GM12801 (cell line): ENCODE measurements around the gene UBE2S.

Experiments
- TF ChIP-seq, protein P1 (sequence below): IDR thresholded peaks from one replicate; pipeline ENCODE4 v1.5.1; 2011; ENCODE audit warnings: control low read depth; ENCODE audit not compliant: insufficient read length; ENCODE audit errors: extremely low read depth

UBE2S gene

DNA sequence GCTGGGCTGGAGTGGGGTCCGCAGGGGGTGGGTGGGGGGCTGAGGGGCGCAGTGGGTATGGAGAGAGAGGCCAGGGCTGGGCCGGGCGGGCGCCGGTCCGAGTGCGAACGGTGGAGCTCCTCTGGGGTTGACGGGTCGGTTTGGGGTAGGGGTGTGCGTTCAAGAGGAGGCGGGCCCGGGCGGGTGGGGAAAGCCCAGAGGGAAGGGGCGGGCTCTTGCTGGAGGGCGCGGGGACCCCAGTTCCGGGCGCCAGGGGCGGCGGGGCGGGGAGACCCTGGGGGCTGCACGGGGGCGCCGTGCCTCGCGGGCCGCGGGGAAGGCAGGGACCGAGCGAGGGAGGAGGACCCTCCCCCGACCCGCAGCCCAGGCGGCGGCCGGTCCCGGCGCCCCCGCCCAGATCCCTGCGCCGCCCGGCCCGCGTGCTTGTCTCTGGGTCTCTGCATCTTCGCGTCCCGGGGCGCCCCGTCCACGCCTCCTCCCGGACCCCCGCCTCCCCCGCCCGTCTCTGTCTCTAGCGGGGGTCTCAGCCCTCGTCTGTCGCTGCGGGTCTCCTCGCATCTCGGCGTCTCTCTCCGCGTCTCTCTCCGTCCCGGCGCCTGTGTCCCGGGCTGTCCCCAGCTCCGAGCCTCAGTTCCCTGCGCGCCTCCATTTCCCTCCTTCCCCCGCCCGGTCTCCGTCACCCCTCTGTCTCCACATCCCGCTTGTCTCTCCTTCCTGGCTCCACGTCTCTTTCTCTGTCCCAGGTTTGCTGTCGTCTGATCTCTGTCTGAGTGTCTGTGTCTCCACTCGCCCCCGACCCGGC lies 43.8 kb upstream of the UBE2S start:
- TF ChIP-seq, protein P1, sequence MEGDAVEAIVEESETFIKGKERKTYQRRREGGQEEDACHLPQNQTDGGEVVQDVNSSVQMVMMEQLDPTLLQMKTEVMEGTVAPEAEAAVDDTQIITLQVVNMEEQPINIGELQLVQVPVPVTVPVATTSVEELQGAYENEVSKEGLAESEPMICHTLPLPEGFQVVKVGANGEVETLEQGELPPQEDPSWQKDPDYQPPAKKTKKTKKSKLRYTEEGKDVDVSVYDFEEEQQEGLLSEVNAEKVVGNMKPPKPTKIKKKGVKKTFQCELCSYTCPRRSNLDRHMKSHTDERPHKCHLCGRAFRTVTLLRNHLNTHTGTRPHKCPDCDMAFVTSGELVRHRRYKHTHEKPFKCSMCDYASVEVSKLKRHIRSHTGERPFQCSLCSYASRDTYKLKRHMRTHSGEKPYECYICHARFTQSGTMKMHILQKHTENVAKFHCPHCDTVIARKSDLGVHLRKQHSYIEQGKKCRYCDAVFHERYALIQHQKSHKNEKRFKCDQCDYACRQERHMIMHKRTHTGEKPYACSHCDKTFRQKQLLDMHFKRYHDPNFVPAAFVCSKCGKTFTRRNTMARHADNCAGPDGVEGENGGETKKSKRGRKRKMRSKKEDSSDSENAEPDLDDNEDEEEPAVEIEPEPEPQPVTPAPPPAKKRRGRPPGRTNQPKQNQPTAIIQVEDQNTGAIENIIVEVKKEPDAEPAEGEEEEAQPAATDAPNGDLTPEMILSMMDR, result no peak

DNA sequence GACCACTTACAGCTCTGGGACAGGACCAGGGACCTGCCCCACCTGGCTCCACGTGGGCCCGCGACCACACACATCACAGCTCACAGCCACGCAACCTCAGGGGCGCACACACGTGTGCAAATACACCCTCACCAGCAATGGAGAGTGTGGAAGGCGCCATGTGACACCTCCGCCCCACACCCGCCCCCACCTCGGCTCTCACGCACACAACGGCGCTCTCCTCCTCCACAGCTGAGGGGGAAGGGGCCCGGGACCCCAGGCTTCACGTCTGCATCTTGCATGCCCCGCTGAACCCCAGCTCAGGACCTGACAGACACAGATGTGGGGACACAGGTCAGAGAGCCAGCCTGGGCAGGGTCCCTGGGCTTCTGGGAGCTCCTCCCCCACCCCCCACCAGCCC lies 41.9 kb upstream of the UBE2S start:
- TF ChIP-seq, protein P1, result no peak

GRCh38 chr19:55447421-55448174 lies 40.0 kb upstream of the UBE2S start:
- TF ChIP-seq, protein P1, result no peak

GRCh38 chr19:55446060-55446459 lies 38.5 kb upstream of the UBE2S start:
- TF ChIP-seq, protein P1, result no peak

DNA sequence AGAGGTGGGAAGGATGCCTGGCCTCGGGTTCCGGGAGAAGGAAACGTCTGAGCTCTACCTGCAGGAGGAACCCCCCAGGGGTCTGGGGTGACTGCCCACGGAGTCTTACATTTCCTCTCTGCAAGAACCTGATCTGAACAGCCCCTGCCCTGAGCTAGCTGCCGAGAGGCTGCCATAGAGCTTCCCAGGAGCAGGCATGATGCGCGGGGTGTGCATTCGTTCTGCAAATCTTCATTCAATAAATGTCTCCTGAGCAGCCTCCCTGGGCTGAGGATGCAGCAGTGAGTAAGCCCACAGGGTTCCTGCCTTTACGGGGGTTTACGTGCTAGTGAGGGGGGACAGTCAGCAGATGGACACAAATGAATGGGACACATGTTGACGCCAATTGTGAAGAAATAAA lies 37.1 kb upstream of the UBE2S start:
- TF ChIP-seq, protein P1, result no peak

- TF ChIP-seq, protein P1, result no peak
Observed at GRCh38 chr19:55443824-55444480, 36.4 kb upstream of the UBE2S start.

GRCh38 chr19:55443045-55443823 lies 35.6 kb upstream of the UBE2S start, which contains the start of gene SHISA7:
SHISA7 (minus strand) TSS chr19:55443300; CDS start chr19:55442863, 437 bp downstream.
- TF ChIP-seq, protein P1, result no peak
